IPS-20b (cell line): Measurements from ENCODE around the gene CCDC102A.

ENCODE experiments used
- H3K27ac ChIP-seq: one replicate; pipeline ENCODE4 v1.5.1; 2013; ENCODE audit warnings: low read length
- H3K27me3 ChIP-seq: 2 replicates; pipeline ENCODE4 v1.6.1; 2013; ENCODE audit warnings: mild to moderate bottlenecking, low read length, inconsistent platforms; ENCODE audit not compliant: insufficient read depth
- H3K36me3 ChIP-seq: 2 replicates; pipeline ENCODE4 v1.6.1; 2013; ENCODE audit warnings: low read depth, mild to moderate bottlenecking, inconsistent platforms, low read length, moderate library complexity; ENCODE audit not compliant: insufficient read depth
- H3K4me1 ChIP-seq: 2 replicates; pipeline ENCODE4 v1.6.1; 2013; ENCODE audit warnings: mild to moderate bottlenecking, control low read depth, inconsistent platforms, low read length, moderate library complexity; ENCODE audit not compliant: insufficient read depth
- H3K4me3 ChIP-seq: 2 replicates; pipeline ENCODE4 v1.5.1; 2013; ENCODE audit warnings: mild to moderate bottlenecking, low read length, inconsistent platforms
- H3K9ac ChIP-seq: 2 replicates; pipeline ENCODE4 v1.6.1; 2013; ENCODE audit warnings: low read depth, mild to moderate bottlenecking, inconsistent platforms, low read length, moderate library complexity
- H3K9me3 ChIP-seq: 2 replicates; pipeline ENCODE4 v1.6.1; 2013; ENCODE audit warnings: mild to moderate bottlenecking, low read depth, low read length, inconsistent platforms; ENCODE audit not compliant: insufficient read depth

The CCDC102A gene

DNA sequence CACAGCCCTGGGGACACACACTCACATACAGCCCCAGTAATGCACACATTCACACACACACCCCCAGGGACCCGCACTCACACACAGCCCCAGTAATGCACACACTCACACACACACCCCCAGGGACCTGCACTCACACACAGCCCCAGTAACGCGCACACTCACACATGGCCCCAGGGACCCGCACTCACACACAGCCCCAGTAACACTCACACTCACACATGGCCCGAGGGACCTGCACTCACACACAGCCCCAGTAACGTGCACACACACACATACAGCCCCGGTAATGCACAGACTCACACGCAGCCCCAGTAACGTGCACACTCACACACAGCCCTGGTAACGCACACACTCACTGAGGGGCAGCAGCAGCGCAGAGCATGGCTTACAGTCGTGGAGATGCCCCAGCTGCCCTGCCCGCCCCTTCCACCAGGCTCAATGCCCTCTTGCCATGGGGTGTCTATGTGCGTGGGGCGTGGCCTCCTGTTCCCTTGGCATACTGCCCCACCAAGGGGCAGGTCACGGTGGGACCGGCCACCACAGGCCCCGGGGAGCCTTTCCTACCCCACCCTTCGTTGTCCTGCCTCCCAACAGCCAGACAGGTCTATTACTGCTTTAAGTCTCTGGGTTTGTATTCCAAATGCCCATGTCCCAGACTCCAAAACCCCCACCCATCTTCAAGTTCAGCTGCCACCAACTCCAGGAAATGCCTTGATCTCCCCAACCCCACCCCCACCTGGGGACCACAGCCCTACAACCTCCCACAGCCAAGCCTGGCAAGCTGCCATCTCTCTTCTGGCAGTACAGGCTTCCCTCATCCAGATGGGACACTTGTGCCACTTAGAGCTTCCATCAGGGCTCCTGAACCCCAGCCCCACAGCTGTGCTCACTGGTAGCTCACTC, 2.7 kb downstream of the CCDC102A start:
- H3K9me3 ChIP-seq = no peaks in the 10 kb centered on the region
- peaks cover 25% of the 10 kb centered on the region for H3K4me1 ChIP-seq
- no peak overlapping the region for H3K4me3 ChIP-seq
- no peak overlapping the region for H3K27ac ChIP-seq
- peak overlapping the region; percentile 51; the same call in 1 of the 2 replicates for H3K9ac ChIP-seq
- no peaks in the 10 kb centered on the region for H3K27me3 ChIP-seq
- H3K36me3 ChIP-seq = no peaks in the 10 kb centered on the region

DNA sequence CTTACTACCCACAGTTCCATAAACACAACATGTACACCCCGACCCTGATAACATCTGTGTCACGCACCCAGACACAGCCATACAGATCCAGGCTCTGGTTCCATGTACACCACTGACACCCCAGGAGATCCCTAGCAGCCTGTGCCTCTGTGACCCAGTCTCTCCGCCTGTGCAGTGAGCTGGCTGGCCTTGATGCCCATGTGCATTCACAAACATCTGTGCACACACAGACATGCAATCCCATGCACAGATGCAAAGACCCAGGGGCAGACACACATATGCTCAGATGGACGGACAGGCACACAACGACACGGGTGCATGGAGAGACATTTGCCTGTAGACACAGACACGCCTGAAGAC, 4.1 kb downstream of the CCDC102A start:
- Histone ChIP-seq H3K36me3 (peaks cover 4% of the 10 kb centered on the region; the same call in 1 of the 2 replicates), H3K27ac (peak overlapping the region; percentile 43), H3K27me3 (no peaks in the 10 kb centered on the region), H3K9me3 (no peaks in the 10 kb centered on the region), H3K4me3 (no peak overlapping the region), H3K4me1 (peaks cover 17% of the 10 kb centered on the region), H3K9ac (no peak overlapping the region)

DNA sequence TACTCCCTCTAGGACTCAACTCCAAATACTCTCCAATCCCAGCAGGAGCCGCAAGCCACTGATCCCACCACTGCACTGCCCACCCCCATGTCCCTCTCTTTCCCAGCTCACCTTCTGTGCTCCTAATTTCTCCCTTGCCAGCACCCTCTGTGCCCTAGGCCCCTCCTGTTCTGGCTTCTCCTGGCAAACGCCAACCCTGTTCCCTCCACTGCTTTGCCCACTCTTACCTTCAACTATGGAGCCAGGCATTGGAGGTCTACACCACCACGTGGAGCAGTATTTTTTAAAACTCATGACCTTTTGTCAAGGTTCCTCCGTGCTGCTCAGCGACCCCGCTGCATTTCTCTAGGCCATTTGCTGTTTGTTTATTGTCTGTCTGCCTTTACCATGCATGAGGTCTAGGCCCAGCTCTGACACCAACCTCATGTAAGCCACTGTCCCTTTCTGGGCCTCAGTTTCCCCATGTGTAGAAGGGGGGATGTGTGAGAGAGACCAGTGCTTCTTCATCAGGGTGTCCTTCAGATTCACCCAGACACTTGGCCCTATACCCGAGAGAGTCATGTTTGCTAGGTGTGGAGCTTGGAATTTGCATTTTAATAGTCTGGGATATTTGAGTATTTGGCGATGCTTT, 4.6 kb downstream of the CCDC102A start:
- Histone ChIP-seq H3K27ac (no peak overlapping the region), H3K27me3 (no peaks in the 10 kb centered on the region), H3K9ac (no peak overlapping the region), H3K36me3 (peaks cover 4% of the 10 kb centered on the region; the same call in 1 of the 2 replicates), H3K9me3 (no peaks in the 10 kb centered on the region), H3K4me3 (no peak overlapping the region), H3K4me1 (peaks cover 16% of the 10 kb centered on the region)

DNA sequence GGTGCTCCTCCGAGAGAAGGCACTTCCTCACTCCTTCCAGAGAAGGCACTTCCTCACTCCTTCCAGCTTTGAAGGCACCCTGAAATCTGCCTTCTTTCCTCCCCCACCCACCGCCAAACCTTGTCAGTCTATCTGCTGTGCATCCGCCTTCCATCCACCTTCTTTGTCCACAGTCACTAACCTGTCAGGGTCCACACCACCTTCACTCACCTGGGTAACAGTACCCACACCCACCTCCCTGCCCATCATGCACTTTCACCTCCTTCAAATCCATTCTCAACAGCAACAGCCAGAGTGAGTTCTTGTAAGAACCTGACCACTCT, 5.2 kb downstream of the CCDC102A start:
- Histone ChIP-seq H3K27ac (no peak overlapping the region), H3K9me3 (no peaks in the 10 kb centered on the region), H3K9ac (no peak overlapping the region), H3K4me1 (peaks cover 16% of the 10 kb centered on the region), H3K27me3 (no peaks in the 10 kb centered on the region), H3K4me3 (no peak overlapping the region), H3K36me3 (peaks cover 4% of the 10 kb centered on the region; the same call in 1 of the 2 replicates)

DNA sequence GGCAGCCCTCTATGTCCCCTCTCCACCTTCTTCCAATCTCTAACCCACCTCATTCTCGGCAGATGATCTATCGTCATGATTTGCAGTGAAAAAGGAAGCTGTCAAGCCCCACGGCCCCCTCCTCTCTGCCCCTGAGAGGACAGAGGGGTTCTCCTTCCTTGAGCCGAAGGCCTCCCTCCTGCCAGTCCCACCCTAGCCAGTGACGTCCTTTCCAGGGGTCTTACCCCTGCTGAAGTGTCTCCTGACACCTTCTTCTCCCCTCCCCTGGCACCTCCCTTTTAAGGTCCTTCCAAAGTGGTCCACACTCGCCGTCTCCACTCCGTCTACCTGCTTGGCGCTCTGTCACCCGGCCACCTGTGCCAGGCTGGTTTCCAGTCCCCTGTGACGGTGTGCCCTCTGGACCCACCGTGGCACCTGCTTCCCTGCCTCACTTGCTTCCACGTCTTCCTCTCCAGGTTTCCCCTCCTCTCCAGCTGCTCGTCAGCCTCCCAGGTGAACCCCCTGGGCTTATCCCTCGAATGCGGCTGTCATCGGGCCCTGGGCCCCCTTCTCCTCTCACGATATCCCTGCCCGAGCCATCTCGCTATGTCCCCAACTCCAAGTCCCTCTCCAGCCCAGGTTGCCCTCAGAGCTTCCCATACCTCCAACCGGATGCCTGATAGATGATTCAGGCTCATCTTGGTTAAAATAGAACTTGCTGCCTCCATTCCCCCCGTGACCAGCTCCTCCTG, 5.7 kb downstream of the CCDC102A start:
- Histone ChIP-seq H3K4me3 (no peak overlapping the region), H3K36me3 (peaks cover 4% of the 10 kb centered on the region; the same call in 1 of the 2 replicates), H3K4me1 (peaks cover 16% of the 10 kb centered on the region), H3K27me3 (no peaks in the 10 kb centered on the region), H3K9me3 (no peaks in the 10 kb centered on the region), H3K27ac (no peak overlapping the region), H3K9ac (no peak overlapping the region)

DNA sequence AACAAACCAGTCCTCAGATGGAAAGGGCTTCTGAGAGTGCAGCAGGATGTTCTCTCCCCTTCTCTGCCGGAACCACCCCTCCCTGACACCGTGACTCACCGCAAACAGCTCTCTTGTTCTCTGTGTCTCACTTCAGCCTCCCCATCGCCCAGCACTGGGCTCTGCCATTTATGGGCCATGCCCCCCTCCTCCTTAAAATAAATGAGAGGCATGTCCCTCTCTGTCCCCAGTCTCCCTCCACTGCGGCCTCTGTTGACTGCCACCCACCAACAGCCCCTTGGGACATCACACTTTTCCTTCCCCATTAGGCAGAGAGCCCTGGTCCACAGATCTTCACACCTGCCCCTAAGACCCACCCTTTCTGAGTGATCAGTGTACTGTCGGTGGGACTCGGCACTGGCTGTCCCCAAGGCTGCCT, 6.3 kb downstream of the CCDC102A start:
- H3K36me3 ChIP-seq = peaks cover 4% of the 10 kb centered on the region; the same call in 1 of the 2 replicates
- no peak overlapping the region for H3K4me3 ChIP-seq
- H3K9ac ChIP-seq = no peak overlapping the region
- H3K27me3 ChIP-seq = no peaks in the 10 kb centered on the region
- H3K27ac ChIP-seq = no peak overlapping the region
- peaks cover 16% of the 10 kb centered on the region for H3K4me1 ChIP-seq
- no peaks in the 10 kb centered on the region for H3K9me3 ChIP-seq

DNA sequence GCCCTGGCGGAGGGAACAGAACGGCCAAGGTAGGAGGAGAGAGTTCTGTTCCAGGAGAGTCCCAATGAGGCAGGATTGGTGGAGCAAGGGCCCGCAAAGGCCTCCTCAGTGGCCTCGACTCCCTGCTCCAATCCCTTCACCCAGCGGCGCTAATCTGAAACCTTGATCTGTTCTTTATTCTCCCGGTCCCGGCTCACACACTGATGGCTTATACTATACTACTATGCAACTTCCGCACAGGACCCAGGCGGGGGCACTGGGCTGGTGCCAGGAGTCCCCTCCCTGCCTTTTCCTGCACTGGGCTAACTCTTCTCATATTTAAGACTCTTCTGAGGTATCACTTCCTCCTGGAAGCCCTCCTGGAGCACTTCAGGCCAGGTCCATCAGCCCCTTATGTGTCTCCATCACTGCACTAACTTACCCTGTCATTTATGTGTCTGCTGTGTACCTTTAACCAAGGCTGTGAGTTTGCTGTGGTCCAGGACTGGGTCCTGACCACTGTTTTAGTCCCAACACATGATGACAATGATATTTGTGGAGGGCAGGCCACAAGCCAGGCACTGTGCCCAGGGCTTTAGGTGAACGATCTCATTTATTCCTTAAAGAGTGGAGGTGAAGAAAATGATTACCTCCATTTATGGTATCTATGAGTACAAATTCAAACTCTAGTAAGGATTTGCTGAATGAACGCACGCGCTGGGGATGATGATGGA, 6.8 kb downstream of the CCDC102A start:
- H3K27me3 ChIP-seq = no peaks in the 10 kb centered on the region
- no peak overlapping the region for H3K9ac ChIP-seq
- no peak overlapping the region for H3K4me3 ChIP-seq
- peaks cover 4% of the 10 kb centered on the region; the same call in 1 of the 2 replicates for H3K36me3 ChIP-seq
- H3K27ac ChIP-seq = no peak overlapping the region
- no peaks in the 10 kb centered on the region for H3K9me3 ChIP-seq
- H3K4me1 ChIP-seq = peaks cover 16% of the 10 kb centered on the region

DNA sequence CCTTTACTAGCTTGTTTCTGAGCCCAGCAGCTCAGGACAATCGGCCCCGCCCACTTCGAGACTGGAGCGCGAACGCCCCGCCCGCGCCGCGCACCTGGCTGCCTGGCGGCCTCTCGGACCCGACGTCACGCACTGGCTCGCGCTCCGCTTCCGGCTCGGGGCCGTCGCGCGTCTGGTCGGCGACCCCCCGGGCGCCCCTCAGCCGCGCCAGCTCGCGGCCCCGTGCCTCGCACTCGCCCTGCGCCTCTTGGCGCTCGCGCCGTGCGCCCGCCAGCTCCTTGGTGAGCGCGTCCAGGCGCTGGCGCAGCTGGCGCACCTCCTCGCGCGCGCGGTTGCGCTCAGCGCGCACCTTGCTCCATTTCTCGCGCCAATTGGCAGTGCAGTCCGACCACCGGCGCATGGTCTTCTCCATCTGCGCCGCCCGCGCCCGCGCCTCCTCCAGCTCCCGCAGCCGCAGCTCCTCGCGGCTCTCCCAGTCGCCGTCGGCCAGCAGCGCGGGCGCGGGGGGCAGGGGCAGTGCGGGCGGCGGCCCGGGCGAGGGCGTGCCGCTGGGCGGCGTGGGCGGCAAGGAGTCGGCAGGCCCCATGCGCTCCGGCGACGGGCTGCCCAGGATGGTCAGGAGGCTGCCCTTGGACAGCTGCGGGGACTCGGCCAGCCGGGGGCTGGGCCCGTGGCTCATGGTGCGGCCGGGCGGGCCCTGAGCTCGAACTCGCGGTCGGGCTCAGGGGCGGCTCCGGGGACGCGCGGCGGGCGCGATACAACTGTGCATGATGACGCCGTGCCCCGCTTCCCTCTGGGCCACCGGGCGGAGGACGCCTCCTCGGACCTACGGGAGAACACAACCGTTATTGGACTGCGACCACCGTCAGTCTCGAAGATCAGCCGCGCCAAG, 7.6 kb downstream of the CCDC102A start:
- Histone ChIP-seq H3K4me1 (peaks cover 16% of the 10 kb centered on the region), H3K27ac (no peak overlapping the region), H3K4me3 (no peak overlapping the region)

DNA sequence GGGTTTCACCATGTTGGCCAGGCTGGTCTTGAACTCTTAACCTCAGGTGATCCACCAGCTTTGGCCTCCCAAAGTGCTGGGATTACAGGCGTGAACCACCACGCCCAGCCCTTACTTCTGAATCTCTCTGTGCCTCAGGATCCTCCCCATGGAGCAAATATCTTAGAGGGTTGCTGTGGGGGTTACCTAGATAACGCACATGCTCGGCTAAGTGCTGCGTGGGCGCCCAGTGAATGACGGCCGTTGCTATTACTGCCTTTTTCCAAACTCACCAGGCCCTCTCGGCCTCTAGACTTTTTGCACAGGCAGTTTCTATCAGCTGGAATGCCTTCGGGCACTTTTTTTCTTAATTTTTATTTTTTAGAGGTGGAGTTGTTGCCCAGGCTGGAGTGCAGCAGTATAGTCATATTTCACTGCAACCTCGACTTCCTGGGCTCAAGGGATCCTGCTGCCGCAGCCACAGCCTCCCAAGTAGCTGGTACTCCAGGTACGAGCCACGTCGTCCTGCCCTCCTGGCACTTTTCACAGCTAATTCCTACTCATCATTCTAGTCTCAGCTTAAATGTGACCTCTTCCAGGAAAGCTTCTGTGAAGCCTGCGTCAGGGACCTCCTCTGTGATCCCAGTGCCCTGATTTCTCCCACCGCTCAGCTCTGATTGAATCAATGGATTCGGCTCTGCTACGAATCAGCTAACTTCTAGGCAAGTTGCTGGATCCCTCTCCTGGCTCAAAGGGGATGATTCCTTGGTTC, 8.6 kb downstream of the CCDC102A start:
- Histone ChIP-seq H3K9ac (no peak overlapping the region), H3K27ac (no peak overlapping the region), H3K36me3 (peaks cover 4% of the 10 kb centered on the region; the same call in 1 of the 2 replicates), H3K9me3 (no peaks in the 10 kb centered on the region), H3K4me3 (no peak overlapping the region), H3K27me3 (no peaks in the 10 kb centered on the region), H3K4me1 (peaks cover 7% of the 10 kb centered on the region)

More for the DNA sequence above, 7.6 kb downstream of the CCDC102A start:
- no peaks in the 10 kb centered on the region for H3K9me3 ChIP-seq
- peaks cover 4% of the 10 kb centered on the region; the same call in 1 of the 2 replicates for H3K36me3 ChIP-seq
- no peaks in the 10 kb centered on the region for H3K27me3 ChIP-seq
- H3K9ac ChIP-seq = no peak overlapping the region

DNA sequence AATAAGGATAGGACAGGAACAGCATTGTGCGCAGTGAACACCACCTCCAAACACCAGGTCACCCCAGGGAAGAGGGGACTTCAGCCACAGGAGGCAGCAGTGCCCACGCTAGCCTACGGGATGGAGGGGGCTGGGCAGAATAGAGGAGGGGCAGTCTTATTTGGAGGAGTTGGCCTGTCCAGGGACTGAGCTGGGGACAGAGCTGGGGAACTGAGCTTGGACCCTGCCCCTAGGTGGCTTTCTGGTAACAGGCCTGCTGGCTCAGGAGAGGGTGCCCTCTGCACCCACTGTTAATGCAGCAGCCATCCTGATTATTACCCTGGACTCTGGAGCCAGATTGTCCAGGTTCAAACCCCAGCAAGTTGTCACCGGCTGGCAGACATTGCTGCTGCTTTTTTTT, 9.3 kb downstream of the CCDC102A start:
- Histone ChIP-seq H3K9ac (no peak overlapping the region), H3K27me3 (no peaks in the 10 kb centered on the region), H3K36me3 (peaks cover 4% of the 10 kb centered on the region; the same call in 1 of the 2 replicates), H3K4me1 (no peaks in the 10 kb centered on the region; the same call in none of the 2 replicates), H3K9me3 (no peaks in the 10 kb centered on the region), H3K27ac (no peak overlapping the region), H3K4me3 (no peak overlapping the region)
